HL-60 (cell line): ENCODE measurements around the gene ANKRD6.

Experiments used
- DNase-seq, 2 experiments: peaks; one replicate each; pipeline ENCODE4 v3.0.0-alpha.2; 2010 to 2020; ENCODE audit warnings: low read depth in 1 of 2, low spot score in 1 of 2
- H3K27ac ChIP-seq: fragments of 250-450 bp; sonication (Bioruptor Pico); replicated peaks from 2 replicates; pipeline ENCODE4 v1.5.1; 2020; ENCODE audit warnings: mild to moderate bottlenecking, moderate library complexity
- H3K27me3 ChIP-seq: fragments of 250-450 bp; sonication (Bioruptor Pico); 2 replicates; pipeline ENCODE4 v1.5.1; 2021; ENCODE audit warnings: mild to moderate bottlenecking, moderate library complexity; ENCODE audit not compliant: insufficient read depth, poor library complexity, severe bottlenecking
- H3K4me3 ChIP-seq: replicated peaks from 2 replicates; pipeline ENCODE4 v1.5.1; 2011; ENCODE audit warnings: mild to moderate bottlenecking, control low read depth, low read length; ENCODE audit not compliant: insufficient read depth
- GABPA ChIP-seq: IDR thresholded peaks from 2 replicates; pipeline ENCODE4 v1.6.1; 2012; ENCODE audit warnings: low read depth
- POLR2AphosphoS5 ChIP-seq: IDR thresholded peaks from 2 replicates; pipeline ENCODE4 v1.6.1; 2012; ENCODE audit warnings: low read depth
- REST ChIP-seq: IDR thresholded peaks from 2 replicates; pipeline ENCODE4 v1.6.1; 2012; ENCODE audit warnings: low read depth; ENCODE audit not compliant: insufficient replicate concordance
- SPI1 ChIP-seq: IDR thresholded peaks from 2 replicates; pipeline ENCODE4 v1.6.1; 2012; ENCODE audit warnings: low read depth, mild to moderate bottlenecking, borderline replicate concordance
- TF ChIP-seq, protein P1 (sequence below): IDR thresholded peaks from one replicate; pipeline ENCODE4 v1.5.1; 2011; ENCODE audit warnings: low read length, control low read depth, inconsistent platforms; ENCODE audit not compliant: insufficient read depth

The ANKRD6 gene

DNA sequence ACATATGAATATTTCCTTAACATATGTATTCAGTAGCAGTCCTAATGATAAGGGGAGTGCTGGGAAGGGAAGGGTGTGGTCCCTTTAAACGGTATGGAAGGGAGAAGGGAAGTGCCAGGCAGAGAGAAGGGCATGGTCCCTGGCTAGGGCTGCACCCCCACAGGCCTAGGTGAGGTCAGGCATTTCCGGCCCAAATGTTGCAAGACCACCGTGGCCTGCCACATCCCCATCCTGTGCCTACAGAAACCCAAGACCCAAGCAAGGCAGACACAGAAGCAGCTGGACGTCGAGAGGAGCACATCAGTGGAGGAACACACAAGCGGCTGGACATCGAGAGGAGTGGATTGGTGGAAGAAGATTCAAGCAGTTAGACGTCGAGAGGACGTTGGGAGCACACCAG lies 26.8 kb upstream of the ANKRD6 start:
- H3K27ac ChIP-seq = peak overlapping the region; percentile 37
- DNase-seq = peak; percentile 57 to 81
- TF ChIP-seq SPI1 (peak; percentile 74; the same call in 1 of the 2 replicates), GABPA (no peak), REST (no peak), POLR2AphosphoS5 (peak; percentile 57; the same call in 1 of the 2 replicates)
- TF ChIP-seq, protein P1, sequence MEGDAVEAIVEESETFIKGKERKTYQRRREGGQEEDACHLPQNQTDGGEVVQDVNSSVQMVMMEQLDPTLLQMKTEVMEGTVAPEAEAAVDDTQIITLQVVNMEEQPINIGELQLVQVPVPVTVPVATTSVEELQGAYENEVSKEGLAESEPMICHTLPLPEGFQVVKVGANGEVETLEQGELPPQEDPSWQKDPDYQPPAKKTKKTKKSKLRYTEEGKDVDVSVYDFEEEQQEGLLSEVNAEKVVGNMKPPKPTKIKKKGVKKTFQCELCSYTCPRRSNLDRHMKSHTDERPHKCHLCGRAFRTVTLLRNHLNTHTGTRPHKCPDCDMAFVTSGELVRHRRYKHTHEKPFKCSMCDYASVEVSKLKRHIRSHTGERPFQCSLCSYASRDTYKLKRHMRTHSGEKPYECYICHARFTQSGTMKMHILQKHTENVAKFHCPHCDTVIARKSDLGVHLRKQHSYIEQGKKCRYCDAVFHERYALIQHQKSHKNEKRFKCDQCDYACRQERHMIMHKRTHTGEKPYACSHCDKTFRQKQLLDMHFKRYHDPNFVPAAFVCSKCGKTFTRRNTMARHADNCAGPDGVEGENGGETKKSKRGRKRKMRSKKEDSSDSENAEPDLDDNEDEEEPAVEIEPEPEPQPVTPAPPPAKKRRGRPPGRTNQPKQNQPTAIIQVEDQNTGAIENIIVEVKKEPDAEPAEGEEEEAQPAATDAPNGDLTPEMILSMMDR = no peak
- H3K4me3 ChIP-seq = no peak overlapping the region; the same call in 1 of the 2 replicates
- no peaks in the 10 kb centered on the region for H3K27me3 ChIP-seq

- no peak for DNase-seq
- H3K27ac ChIP-seq = no peak overlapping the region
- TF ChIP-seq SPI1 = no peak
- TF ChIP-seq, protein P1 = no peak
- no peak for TF ChIP-seq POLR2AphosphoS5
- no peak for TF ChIP-seq REST
- TF ChIP-seq GABPA = no peak
- H3K4me3 ChIP-seq = no peak overlapping the region
- H3K27me3 ChIP-seq = no peaks in the 10 kb centered on the region
Measured at GRCh38 chr6:89409461-89410035, 23.4 kb upstream of the ANKRD6 start.

- peak overlapping the region; percentile 86 for H3K27ac ChIP-seq
- peak overlapping the region; percentile 91 for H3K4me3 ChIP-seq
- DNase-seq = no peak
- no peak for TF ChIP-seq REST
- TF ChIP-seq, protein P1 = no peak
- no peak for TF ChIP-seq GABPA
- no peak for TF ChIP-seq POLR2AphosphoS5
- TF ChIP-seq SPI1 = no peak
- no peaks in the 10 kb centered on the region for H3K27me3 ChIP-seq
Measured at GRCh38 chr6:89410231-89410761, 22.7 kb upstream of the ANKRD6 start.
